Natural killer cell (primary cell): Measurements from ENCODE around the gene LEMD2. TPM values are rescaled to one million over a fixed set of nuclear protein-coding genes. Genes with fewer than 3 reads are reported as not detected.

Experiments
- ATAC-seq, 3 donors: fragments of 150-1000 bp in 2 of 3; fragments of 200-7000 bp in 1 of 3; cut with Tn5 transposase; 1 replicate in 1 of 3; 2 replicates in 2 of 3; pipeline ENCODE4 v1.10.0; 2021; ENCODE audit warnings: mild to moderate bottlenecking in 2 of 3, moderate library complexity in 2 of 3
- DNase-seq, 2 donors: peaks; one replicate each; pipeline versions ENCODE4 v3.0.0 to v3.0.0-alpha.2; 2013 to 2021; ENCODE audit warnings: mixed read lengths in 1 of 2
- H3K27ac ChIP-seq: one replicate; pipeline ENCODE4 v1.5.1; 2013; ENCODE audit warnings: mild to moderate bottlenecking, low read length
- H3K27me3 ChIP-seq: one replicate; pipeline ENCODE4 v1.6.1; 2013; ENCODE audit warnings: low read length; ENCODE audit not compliant: control insufficient read depth, insufficient read depth
- H3K36me3 ChIP-seq: one replicate; pipeline ENCODE4 v1.6.1; 2013; ENCODE audit warnings: low read length; ENCODE audit not compliant: control insufficient read depth, insufficient read depth
- H3K4me1 ChIP-seq: one replicate; pipeline ENCODE4 v1.6.1; 2013; ENCODE audit warnings: low read length; ENCODE audit not compliant: control insufficient read depth, insufficient read depth
- H3K4me3 ChIP-seq: one replicate; pipeline ENCODE4 v1.5.1; 2013; ENCODE audit warnings: low read length
- H3K9me3 ChIP-seq: one replicate; pipeline ENCODE4 v1.6.1; 2013; ENCODE audit warnings: low read length; ENCODE audit not compliant: control insufficient read depth, insufficient read depth
- H3K27ac Mint-ChIP-seq, 2 donors: one replicate each; pipeline ENCODE4 v1.8.0; 2022; ENCODE audit warnings: mild to moderate bottlenecking in 2 of 2, mixed read lengths in 2 of 2, moderate library complexity in 1 of 2
- H3K27me3 Mint-ChIP-seq, 2 donors: one replicate each; pipeline ENCODE4 v1.8.0; 2022; ENCODE audit warnings: low read depth in 2 of 2, mixed read lengths in 2 of 2
- H3K36me3 Mint-ChIP-seq: one replicate; pipeline ENCODE4 v1.8.0; 2022; ENCODE audit warnings: mixed read lengths
- H3K4me1 Mint-ChIP-seq, 2 donors: one replicate each; pipeline ENCODE4 v1.8.0; 2022; ENCODE audit warnings: mixed read lengths in 2 of 2
- H3K4me3 Mint-ChIP-seq: one replicate; pipeline ENCODE4 v1.8.0; 2022; ENCODE audit warnings: mild to moderate bottlenecking, moderate library complexity, mixed read lengths
- H3K9me3 Mint-ChIP-seq, 2 donors: one replicate each; pipeline ENCODE4 v1.8.0; 2022; ENCODE audit warnings: mixed read lengths in 2 of 2
- WGBS: methylation state at CpG from one replicate; pipeline ENCODE4 v1.1.7; 2013; ENCODE audit warnings: missing lambda C conversion rate; ENCODE audit not compliant: insufficient coverage; 5-methylcytosine and 5-hydroxymethylcytosine counted together
- intact Hi-C: fragments of 100-400 bp; cut with micrococcal nuclease; formaldehyde crosslinking; loops from one replicate; pipeline ENCODE4 v1.14.2; 2022
- total RNA-seq, 4 donors: library from RNA; stranded (reverse); fragments of 120-200 nt in 1 of 4; gene quantifications; one replicate each; pipeline versions ENCODE4 v1.2.3 to v1.2.4, GENCODE V29; 2013 to 2022
- TF ChIP-seq, protein P1 (sequence below): fragments of 200-600 bp; IDR thresholded peaks from one replicate; pipeline ENCODE4 v1.8.0; 2022; ENCODE audit warnings: antibody characterized with exemption

Gene LEMD2
- total RNA-seq, 3 donors from 2014 or later (not counting 1 experiment from before 2014, with no cell fraction given) = 109 to 133 (median 121) TPM

DNA sequence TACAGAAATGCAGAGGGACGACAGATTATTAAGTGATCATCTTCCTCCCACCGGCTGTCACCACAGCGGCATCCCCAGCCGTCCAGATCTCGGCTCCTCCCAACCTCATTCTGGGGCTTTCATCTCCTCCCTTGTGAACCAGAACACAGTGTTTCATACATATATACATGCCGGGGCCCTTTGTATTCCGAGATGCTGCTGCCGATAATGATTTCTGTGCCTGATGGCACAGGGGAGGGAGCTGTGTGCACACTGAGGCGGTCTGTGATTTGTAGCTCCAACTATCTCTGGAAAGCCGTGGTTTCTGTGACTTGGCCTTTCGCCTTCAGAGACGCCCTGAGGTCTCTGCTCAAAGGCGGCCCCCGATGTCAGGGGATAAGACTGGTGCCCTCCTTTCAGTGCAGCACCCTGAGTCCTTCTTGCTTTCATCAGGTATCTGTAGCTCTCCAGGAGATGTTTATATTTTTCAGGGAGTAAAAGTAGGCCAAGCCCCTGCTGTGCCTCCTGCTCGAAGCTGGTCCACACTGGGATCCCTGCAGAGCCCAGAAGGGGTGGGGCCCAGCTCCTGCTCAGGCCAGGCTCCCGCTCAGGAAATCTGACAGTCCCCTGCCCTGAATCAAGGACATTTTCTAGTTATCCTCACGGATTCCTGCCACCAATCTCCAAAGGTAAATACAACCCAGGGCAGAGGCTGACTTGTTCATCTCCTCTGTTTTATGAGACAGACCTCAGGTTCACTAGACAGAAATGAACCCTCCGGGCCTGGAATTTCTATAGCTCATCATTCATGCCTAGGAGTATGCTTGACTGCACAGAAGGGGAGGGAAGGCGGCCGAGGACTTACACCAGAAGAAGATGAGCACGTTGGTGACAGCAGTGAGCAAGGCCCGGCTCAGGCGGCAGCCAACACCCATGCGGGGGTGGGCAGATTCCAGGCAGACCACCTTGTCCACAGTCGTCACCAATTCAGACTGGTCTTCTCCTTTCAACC is 11.2 kb downstream of the LEMD2 start:
- Mint-ChIP-seq H3K36me3 (peaks cover 3% of the 10 kb centered on the region), H3K27ac (no peak overlapping the region), H3K4me1 (peaks cover 5 to 13% of the 10 kb centered on the region in 2 donors), H3K27me3 (no peaks in the 10 kb centered on the region), H3K9me3 (no peaks in the 10 kb centered on the region), H3K4me3 (no peak overlapping the region)
- H3K4me1 ChIP-seq = no peaks in the 10 kb centered on the region
- no peak for DNase-seq
- TF ChIP-seq, protein P1, sequence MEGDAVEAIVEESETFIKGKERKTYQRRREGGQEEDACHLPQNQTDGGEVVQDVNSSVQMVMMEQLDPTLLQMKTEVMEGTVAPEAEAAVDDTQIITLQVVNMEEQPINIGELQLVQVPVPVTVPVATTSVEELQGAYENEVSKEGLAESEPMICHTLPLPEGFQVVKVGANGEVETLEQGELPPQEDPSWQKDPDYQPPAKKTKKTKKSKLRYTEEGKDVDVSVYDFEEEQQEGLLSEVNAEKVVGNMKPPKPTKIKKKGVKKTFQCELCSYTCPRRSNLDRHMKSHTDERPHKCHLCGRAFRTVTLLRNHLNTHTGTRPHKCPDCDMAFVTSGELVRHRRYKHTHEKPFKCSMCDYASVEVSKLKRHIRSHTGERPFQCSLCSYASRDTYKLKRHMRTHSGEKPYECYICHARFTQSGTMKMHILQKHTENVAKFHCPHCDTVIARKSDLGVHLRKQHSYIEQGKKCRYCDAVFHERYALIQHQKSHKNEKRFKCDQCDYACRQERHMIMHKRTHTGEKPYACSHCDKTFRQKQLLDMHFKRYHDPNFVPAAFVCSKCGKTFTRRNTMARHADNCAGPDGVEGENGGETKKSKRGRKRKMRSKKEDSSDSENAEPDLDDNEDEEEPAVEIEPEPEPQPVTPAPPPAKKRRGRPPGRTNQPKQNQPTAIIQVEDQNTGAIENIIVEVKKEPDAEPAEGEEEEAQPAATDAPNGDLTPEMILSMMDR = no peak
- no peaks in the 10 kb centered on the region for H3K9me3 ChIP-seq
- no peaks in the 10 kb centered on the region for H3K27me3 ChIP-seq
- H3K4me3 ChIP-seq = no peak overlapping the region
- intact Hi-C loops = no loop called here
- no peak for ATAC-seq
- WGBS = 97% methylated on average over 25 of the region's 25 CpGs
- peaks cover 89% of the 10 kb centered on the region for H3K36me3 ChIP-seq
- no peak overlapping the region for H3K27ac ChIP-seq

DNA sequence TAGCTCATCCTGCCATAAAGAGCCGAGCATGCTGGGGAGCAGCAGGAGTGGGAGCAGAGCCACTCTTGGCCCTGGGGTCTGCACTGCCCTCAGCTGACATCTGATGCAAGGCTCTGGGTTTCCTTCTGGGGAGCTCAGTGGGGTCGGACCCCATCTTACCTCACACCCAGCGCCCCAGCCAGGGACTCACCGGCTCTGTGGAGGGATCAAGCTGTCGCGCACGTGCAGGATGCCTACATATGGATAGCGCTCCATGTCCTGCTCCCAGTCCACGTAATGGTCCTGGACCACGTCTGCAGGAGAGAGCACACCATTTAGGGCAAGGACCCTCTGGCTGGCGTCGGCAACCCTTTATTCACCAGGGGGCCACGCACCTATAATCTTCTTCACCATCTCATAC is 12.2 kb downstream of the LEMD2 start:
- Histone ChIP-seq H3K4me1 (peaks cover 2% of the 10 kb centered on the region), H3K27ac (no peak overlapping the region), H3K36me3 (peaks cover 87% of the 10 kb centered on the region), H3K4me3 (no peak overlapping the region), H3K27me3 (no peaks in the 10 kb centered on the region), H3K9me3 (no peaks in the 10 kb centered on the region)
- peaks cover 6 to 10% of the 10 kb centered on the region in 2 donors for H3K4me1 Mint-ChIP-seq
- H3K36me3 Mint-ChIP-seq = peaks cover 7% of the 10 kb centered on the region
- no peak for ATAC-seq
- H3K27me3 Mint-ChIP-seq = no peaks in the 10 kb centered on the region
- no peak overlapping the region for H3K27ac Mint-ChIP-seq
- no peaks in the 10 kb centered on the region for H3K9me3 Mint-ChIP-seq
- intact Hi-C loops = no loop called here
- TF ChIP-seq, protein P1 = no peak
- no peak overlapping the region for H3K4me3 Mint-ChIP-seq
- no peak for DNase-seq
- WGBS = 97% methylated on average over 13 of the region's 13 CpGs

DNA sequence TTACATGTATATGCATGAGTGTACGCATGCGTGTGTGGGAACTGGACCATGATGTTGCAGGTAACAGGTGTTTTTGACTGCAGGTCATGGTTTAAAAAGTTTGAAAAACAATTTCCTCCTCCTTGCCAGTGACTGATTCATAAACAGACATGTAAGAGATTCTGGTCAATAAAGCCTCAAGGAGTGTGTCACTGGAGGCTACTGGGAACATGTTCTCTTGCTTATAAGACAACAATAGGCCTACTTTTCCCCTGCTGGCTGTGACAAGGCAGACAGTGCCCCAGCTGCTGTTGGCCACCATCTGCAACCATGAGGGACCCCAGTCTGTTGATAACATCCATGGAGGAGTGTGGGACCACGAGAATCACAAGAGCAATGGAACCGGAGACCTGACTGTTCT is 12.7 kb downstream of the LEMD2 start:
- DNase-seq = no peak
- peaks cover 7% of the 10 kb centered on the region for H3K4me1 ChIP-seq
- peaks cover 83% of the 10 kb centered on the region for H3K36me3 ChIP-seq
- no peak overlapping the region for H3K27ac Mint-ChIP-seq
- TF ChIP-seq, protein P1 = no peak
- H3K36me3 Mint-ChIP-seq = peaks cover 7% of the 10 kb centered on the region
- H3K4me3 ChIP-seq = no peak overlapping the region
- H3K9me3 ChIP-seq = no peaks in the 10 kb centered on the region
- no peaks in the 10 kb centered on the region for H3K27me3 ChIP-seq
- ATAC-seq = no peak
- no peaks in the 10 kb centered on the region for H3K27me3 Mint-ChIP-seq
- peaks cover 6 to 10% of the 10 kb centered on the region in 2 donors for H3K4me1 Mint-ChIP-seq
- H3K4me3 Mint-ChIP-seq = no peak overlapping the region
- intact Hi-C loops = no loop called here
- H3K27ac ChIP-seq = no peak overlapping the region
- 98% methylated on average over 4 of the region's 4 CpGs for WGBS
- H3K9me3 Mint-ChIP-seq = no peaks in the 10 kb centered on the region
